DOHH2 (cell line): Measurements from ENCODE around the gene LGALS8.

Experiments used
- H3F3A ChIP-seq: fragments of 200-600 bp; sonication (generic), shearing (Covaris generic); 2 replicates; pipeline ENCODE4 v1.6.0; 2016; ENCODE audit warnings: antibody characterized with exemption, mild to moderate bottlenecking; ENCODE audit not compliant: control insufficient read depth, insufficient read depth
- H3K27ac ChIP-seq: fragments of 200-600 bp; sonication (generic); 2 replicates; pipeline ENCODE4 v1.5.1; 2014; ENCODE audit warnings: low read depth, mild to moderate bottlenecking, low read length, moderate library complexity
- H3K27me3 ChIP-seq: fragments of 200-600 bp; sonication (generic); 2 replicates; pipeline ENCODE4 v1.6.1; 2014; ENCODE audit warnings: mild to moderate bottlenecking, low read length, mixed read lengths; ENCODE audit not compliant: control insufficient read depth
- H3K36me3 ChIP-seq: fragments of 200-600 bp; sonication (generic); 2 replicates; pipeline ENCODE4 v1.6.1; 2014; ENCODE audit warnings: mild to moderate bottlenecking, low read length, moderate library complexity, mixed read lengths; ENCODE audit not compliant: control insufficient read depth
- H3K4me1 ChIP-seq: fragments of 200-600 bp; sonication (generic); 2 replicates; pipeline ENCODE4 v1.6.1; 2014; ENCODE audit warnings: mild to moderate bottlenecking, low read length, mixed read lengths; ENCODE audit not compliant: control insufficient read depth
- H3K4me2 ChIP-seq: fragments of 200-600 bp; sonication (generic); 2 replicates; pipeline ENCODE4 v1.6.0; 2014; ENCODE audit warnings: mild to moderate bottlenecking, low read length, moderate library complexity
- H3K4me3 ChIP-seq: fragments of 200-600 bp; sonication (generic); 2 replicates; pipeline ENCODE4 v1.5.1; 2014; ENCODE audit warnings: mild to moderate bottlenecking, low read length, mixed read lengths
- H3K79me2 ChIP-seq: fragments of 200-600 bp; sonication (generic); 2 replicates; pipeline ENCODE4 v1.6.1; 2014; ENCODE audit warnings: mild to moderate bottlenecking, low read length, mixed read lengths; ENCODE audit not compliant: control insufficient read depth
- H3K9me2 ChIP-seq: fragments of 200-600 bp; sonication (generic); replicated peaks from 2 replicates; pipeline ENCODE4 v1.6.1; 2014; ENCODE audit warnings: mild to moderate bottlenecking, low read length, mixed read lengths; ENCODE audit not compliant: control insufficient read depth
- H3K9me3 ChIP-seq: fragments of 200-600 bp; sonication (generic); 2 replicates; pipeline ENCODE4 v1.6.1; 2014; ENCODE audit warnings: antibody characterized with exemption, low read length, mixed read lengths; ENCODE audit not compliant: control insufficient read depth, insufficient read depth
- H4K20me1 ChIP-seq: fragments of 200-600 bp; sonication (generic); 2 replicates; pipeline ENCODE4 v1.6.0; 2014; ENCODE audit warnings: low read depth, mild to moderate bottlenecking, antibody characterized with exemption, low read length, moderate library complexity; ENCODE audit not compliant: control insufficient read depth, insufficient read depth
- EZH2phosphoT487 ChIP-seq: fragments of 200-600 bp; sonication (generic); IDR thresholded peaks from 2 replicates; pipeline ENCODE4 v1.6.1; 2017; ENCODE audit warnings: borderline replicate concordance, mild to moderate bottlenecking, antibody characterized with exemption, low read length, moderate library complexity, mixed read lengths
- TF ChIP-seq, protein P1 (sequence below): fragments of 200-600 bp; sonication (generic); IDR thresholded peaks from one replicate; pipeline ENCODE4 v1.5.1; 2014; ENCODE audit warnings: antibody characterized with exemption, mild to moderate bottlenecking, low read depth, low read length; ENCODE audit not compliant: poor library complexity, severe bottlenecking

The LGALS8 gene

GRCh38 chr1:236494586-236495466 is 29.0 kb upstream of the LGALS8 start:
- H3K27ac ChIP-seq, result no peak overlapping the region
- H3K36me3 ChIP-seq, result no peaks in the 10 kb centered on the region
- peaks cover 9% of the 10 kb centered on the region; the same call in 1 of the 2 replicates for H3K27me3 ChIP-seq
- no peak for TF ChIP-seq EZH2phosphoT487
- H3K4me3 ChIP-seq, result no peak overlapping the region
- H3F3A ChIP-seq, result no peaks in the 10 kb centered on the region
- no peaks in the 10 kb centered on the region for H3K9me3 ChIP-seq
- no peaks in the 10 kb centered on the region for H3K4me1 ChIP-seq
- no peaks in the 10 kb centered on the region for H3K79me2 ChIP-seq
- no peaks in the 10 kb centered on the region for H3K9me2 ChIP-seq
- H4K20me1 ChIP-seq, result no peaks in the 10 kb centered on the region
- no peak overlapping the region for H3K4me2 ChIP-seq

DNA sequence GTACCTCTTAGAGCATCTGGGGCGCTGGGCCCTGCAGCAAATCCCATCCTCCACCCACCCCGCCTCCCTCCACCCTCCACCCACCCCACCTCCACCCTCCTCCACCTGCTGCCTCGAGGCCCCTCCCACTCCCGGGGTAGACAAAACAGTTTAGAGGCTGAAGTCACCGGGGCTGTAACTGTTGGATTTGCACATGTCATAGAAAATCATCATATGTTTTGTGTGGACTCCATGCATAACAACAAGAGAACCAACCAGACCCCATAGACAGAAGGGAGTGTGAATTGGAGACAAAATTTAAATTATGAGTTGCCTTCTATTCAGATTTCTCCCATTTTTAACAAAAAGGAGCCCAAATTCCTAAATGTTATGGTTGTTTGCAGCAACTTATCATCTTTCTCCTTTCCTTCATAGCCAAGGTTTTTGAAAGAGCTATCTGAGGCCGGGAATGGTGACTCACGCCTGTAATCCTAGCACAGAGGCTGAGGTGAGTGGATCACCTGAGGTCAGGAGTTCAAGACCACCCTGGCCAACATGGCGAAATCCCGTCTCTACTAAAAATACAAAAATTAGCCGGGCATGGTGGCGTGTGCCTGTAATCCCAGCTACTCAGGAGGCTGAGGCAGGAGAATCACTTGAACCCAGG is 28.2 kb upstream of the LGALS8 start:
- no peak overlapping the region for H3K4me2 ChIP-seq
- H3K9me3 ChIP-seq, result no peaks in the 10 kb centered on the region
- no peaks in the 10 kb centered on the region for H3K4me1 ChIP-seq
- peaks cover 8% of the 10 kb centered on the region; the same call in 1 of the 2 replicates for H3K27me3 ChIP-seq
- H3F3A ChIP-seq, result no peaks in the 10 kb centered on the region
- no peaks in the 10 kb centered on the region for H4K20me1 ChIP-seq
- no peak overlapping the region for H3K27ac ChIP-seq
- no peaks in the 10 kb centered on the region for H3K9me2 ChIP-seq
- no peak overlapping the region for H3K4me3 ChIP-seq
- no peaks in the 10 kb centered on the region for H3K36me3 ChIP-seq
- no peaks in the 10 kb centered on the region for H3K79me2 ChIP-seq
- TF ChIP-seq, protein P1, sequence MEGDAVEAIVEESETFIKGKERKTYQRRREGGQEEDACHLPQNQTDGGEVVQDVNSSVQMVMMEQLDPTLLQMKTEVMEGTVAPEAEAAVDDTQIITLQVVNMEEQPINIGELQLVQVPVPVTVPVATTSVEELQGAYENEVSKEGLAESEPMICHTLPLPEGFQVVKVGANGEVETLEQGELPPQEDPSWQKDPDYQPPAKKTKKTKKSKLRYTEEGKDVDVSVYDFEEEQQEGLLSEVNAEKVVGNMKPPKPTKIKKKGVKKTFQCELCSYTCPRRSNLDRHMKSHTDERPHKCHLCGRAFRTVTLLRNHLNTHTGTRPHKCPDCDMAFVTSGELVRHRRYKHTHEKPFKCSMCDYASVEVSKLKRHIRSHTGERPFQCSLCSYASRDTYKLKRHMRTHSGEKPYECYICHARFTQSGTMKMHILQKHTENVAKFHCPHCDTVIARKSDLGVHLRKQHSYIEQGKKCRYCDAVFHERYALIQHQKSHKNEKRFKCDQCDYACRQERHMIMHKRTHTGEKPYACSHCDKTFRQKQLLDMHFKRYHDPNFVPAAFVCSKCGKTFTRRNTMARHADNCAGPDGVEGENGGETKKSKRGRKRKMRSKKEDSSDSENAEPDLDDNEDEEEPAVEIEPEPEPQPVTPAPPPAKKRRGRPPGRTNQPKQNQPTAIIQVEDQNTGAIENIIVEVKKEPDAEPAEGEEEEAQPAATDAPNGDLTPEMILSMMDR, result no peak
- TF ChIP-seq EZH2phosphoT487, result no peak

- H3K27ac ChIP-seq, result no peak overlapping the region
These were observed 25.9 kb upstream of the LGALS8 start for GRCh38 chr1:236497908-236498307.

More at GRCh38 chr1:236497908-236498307, 25.9 kb upstream of the LGALS8 start:
- Histone ChIP-seq H3F3A (no peaks in the 10 kb centered on the region), H3K27me3 (no peaks in the 10 kb centered on the region), H3K36me3 (no peaks in the 10 kb centered on the region), H3K4me1 (no peaks in the 10 kb centered on the region), H3K4me2 (no peak overlapping the region), H3K79me2 (no peaks in the 10 kb centered on the region), H3K9me2 (no peaks in the 10 kb centered on the region), H3K4me3 (no peak overlapping the region), H4K20me1 (no peaks in the 10 kb centered on the region), H3K9me3 (no peaks in the 10 kb centered on the region)
- TF ChIP-seq, protein P1, result no peak
- no peak for TF ChIP-seq EZH2phosphoT487
